Upper lobe of left lung (tissue), 4 donors: ENCODE data around the gene ARHGEF1.

Experiments used
- CTCF ChIP-seq, 6 experiments: fragments of 450-650 bp in 4 of 6; fragments of 200-600 bp in 2 of 6; sonication (generic) in 2 of 6; IDR thresholded peaks; one replicate each; pipeline ENCODE4 v1.5.1; 2016 to 2019; ENCODE audit warnings: antibody characterized with exemption in 6 of 6
- EP300 ChIP-seq, 4 donors: sonication (generic); formaldehyde crosslinking; IDR thresholded peaks; one replicate each; pipeline ENCODE4 v1.5.1; 2017; ENCODE audit warnings: antibody characterized with exemption in 4 of 4, control low read depth in 2 of 4
- POLR2A ChIP-seq, 4 donors: fragments of 450-650 bp; IDR thresholded peaks; one replicate each; pipeline ENCODE4 v1.5.1; 2016 to 2017; ENCODE audit warnings: antibody characterized with exemption in 4 of 4, mild to moderate bottlenecking in 2 of 4
- POLR2AphosphoS5 ChIP-seq, 2 donors: sonication (generic); formaldehyde crosslinking; IDR thresholded peaks; one replicate each; pipeline ENCODE4 v1.5.1; 2017; ENCODE audit warnings: antibody characterized with exemption in 2 of 2

DNA sequence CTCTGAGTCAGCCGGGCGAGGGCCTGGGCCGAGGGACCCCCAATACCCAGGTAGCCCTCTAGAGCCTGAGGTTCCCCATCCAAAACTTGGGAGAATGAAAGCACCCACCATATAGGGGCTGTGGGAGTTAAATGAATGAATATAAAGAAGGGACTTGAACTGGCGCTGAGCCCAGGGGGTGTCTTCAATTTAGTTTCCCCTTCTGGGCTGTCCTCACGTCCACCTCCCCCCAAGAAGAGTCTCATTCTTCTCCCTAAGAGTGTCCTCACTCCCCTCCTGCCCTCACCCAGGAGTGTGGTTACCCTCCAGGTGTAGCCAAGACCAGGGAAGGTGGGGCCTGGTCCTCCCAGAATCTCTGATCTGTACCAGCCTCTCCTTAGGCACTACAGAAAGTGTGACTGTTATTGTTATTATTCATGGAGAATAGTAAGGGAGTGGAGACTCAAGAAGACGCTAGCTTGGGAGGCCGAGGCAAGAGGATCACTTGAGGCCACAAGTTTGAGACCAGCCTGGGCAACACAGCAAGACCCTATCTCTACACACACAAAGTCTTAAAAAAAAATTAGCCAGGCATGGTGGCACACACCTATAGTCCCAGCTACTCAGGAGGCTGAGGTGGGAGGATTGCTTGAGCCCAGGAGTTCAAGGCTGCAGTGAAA lies 3.2 kb upstream of the ARHGEF1 start:
- TF ChIP-seq CTCF (IDR thresholded peaks at IDR 0.05) (no peak), EP300 (IDR thresholded peaks at IDR 0.05) (no peak), POLR2A (IDR thresholded peaks at IDR 0.05) (no peak), POLR2AphosphoS5 (IDR thresholded peaks at IDR 0.05) (no peak)
